Measurements from ENCODE around the gene ZNF133.

Gene ZNF133

GRCh38 chr20:18259730-18260129, 28.6 kb upstream of the ZNF133 start:
- no peak overlapping the region for H3K4me3 ChIP-seq (ENCODE audit: low read length)
- whole genome bisulfite sequencing (ENCODE audit: extremely low coverage, insufficient coverage, low lambda C conversion rate): no CpG with 5 or more reads among the region's 3 CpGs
- no peak overlapping the region for H2AK5ac ChIP-seq (ENCODE audit: low read length)
- no peaks in the 10 kb centered on the region for H3K79me2 ChIP-seq (ENCODE audit: control insufficient read depth, insufficient read depth, low read length)
- no peak overlapping the region for H3K4ac ChIP-seq (ENCODE audit: low read depth, low read length)
- no peaks in the 10 kb centered on the region for H3K79me1 ChIP-seq (ENCODE audit: low read length)
- no peak overlapping the region for H4K5ac ChIP-seq (ENCODE audit: low read length)
- no peak overlapping the region for H3K56ac ChIP-seq (ENCODE audit: low read length)
- no peak overlapping the region for H3K18ac ChIP-seq (ENCODE audit: low read length)
- no peaks in the 10 kb centered on the region for H3K4me1 ChIP-seq (ENCODE audit: control insufficient read depth, low read depth, low read length)
- H3K36me3 ChIP-seq (ENCODE audit: control insufficient read depth, insufficient read depth, low read length): no peaks in the 10 kb centered on the region
- no peak for DNase-seq
- H4K8ac ChIP-seq (ENCODE audit: low read depth, low read length): no peak overlapping the region
- no peak overlapping the region for H3K27ac ChIP-seq (ENCODE audit: low read depth, low read length)
- no peak overlapping the region for H3K9ac ChIP-seq (ENCODE audit: low read length)
- no peak overlapping the region for H2BK120ac ChIP-seq (ENCODE audit: low read depth, low read length)
- no peak overlapping the region for H3K23ac ChIP-seq (ENCODE audit: low read length)
- no peak overlapping the region for H2BK5ac ChIP-seq (ENCODE audit: low read length)
- no peaks in the 10 kb centered on the region for H3K27me3 ChIP-seq (ENCODE audit: insufficient read depth, low read length, poor library complexity)
- no peak overlapping the region for H2BK15ac ChIP-seq (replicated peaks; ENCODE audit: low read depth)
- no peak overlapping the region for H3K4me2 ChIP-seq (ENCODE audit: low read length)

- Histone ChIP-seq H3K4me1 (ENCODE audit: control insufficient read depth, low read depth, low read length) (no peaks in the 10 kb centered on the region), H4K8ac (ENCODE audit: low read depth, low read length) (no peak overlapping the region), H3K4me2 (ENCODE audit: low read length) (no peak overlapping the region), H2BK15ac (replicated peaks; ENCODE audit: low read depth) (no peak overlapping the region), H3K4me3 (ENCODE audit: low read length) (no peak overlapping the region), H3K4ac (ENCODE audit: low read depth, low read length) (no peak overlapping the region), H3K18ac (ENCODE audit: low read length) (no peak overlapping the region), H3K27me3 (ENCODE audit: insufficient read depth, low read length, poor library complexity) (no peaks in the 10 kb centered on the region), H3K56ac (ENCODE audit: low read length) (no peak overlapping the region), H3K23ac (ENCODE audit: low read length) (no peak overlapping the region), H2AK5ac (ENCODE audit: low read length) (no peak overlapping the region), H3K36me3 (ENCODE audit: control insufficient read depth, insufficient read depth, low read length) (no peaks in the 10 kb centered on the region), H3K79me2 (ENCODE audit: control insufficient read depth, insufficient read depth, low read length) (no peaks in the 10 kb centered on the region), H3K79me1 (ENCODE audit: low read length) (no peaks in the 10 kb centered on the region), H2BK5ac (ENCODE audit: low read length) (no peak overlapping the region), H3K9ac (ENCODE audit: low read length) (no peak overlapping the region), H4K5ac (ENCODE audit: low read length) (no peak overlapping the region), H3K27ac (ENCODE audit: low read depth, low read length) (no peak overlapping the region), H2BK120ac (ENCODE audit: low read depth, low read length) (no peak overlapping the region)
- no CpG with 5 or more reads among the region's 1 CpG for WGBS (ENCODE audit: extremely low coverage, insufficient coverage, low lambda C conversion rate)
- peak; percentile 51 for DNase-seq
These were observed 24.6 kb upstream of the ZNF133 start for GRCh38 chr20:18263723-18264122.

GRCh38 chr20:18265441-18265840, 22.9 kb upstream of the ZNF133 start:
- no CpG with 5 or more reads among the region's 4 CpGs for WGBS (ENCODE audit: extremely low coverage, insufficient coverage, low lambda C conversion rate)
- peak; percentile 34 for DNase-seq
- no peaks in the 10 kb centered on the region for H3K36me3 ChIP-seq (ENCODE audit: control insufficient read depth, insufficient read depth, low read length)

GRCh38 chr20:18266282-18266681, 22.0 kb upstream of the ZNF133 start:
- H2BK5ac ChIP-seq (ENCODE audit: low read length): no peak overlapping the region
- DNase-seq: no peak
- no peak overlapping the region for H2BK15ac ChIP-seq (replicated peaks; ENCODE audit: low read depth)
- H3K27ac ChIP-seq (ENCODE audit: low read depth, low read length): no peak overlapping the region
- no peak overlapping the region for H3K4me2 ChIP-seq (ENCODE audit: low read length)
- no peaks in the 10 kb centered on the region for H3K79me1 ChIP-seq (ENCODE audit: low read length)
- H2AK5ac ChIP-seq (ENCODE audit: low read length): no peak overlapping the region
- no peaks in the 10 kb centered on the region for H3K27me3 ChIP-seq (ENCODE audit: insufficient read depth, low read length, poor library complexity)
- H3K23ac ChIP-seq (ENCODE audit: low read length): no peak overlapping the region
- no peak overlapping the region for H3K18ac ChIP-seq (ENCODE audit: low read length)
- no peak overlapping the region for H3K9ac ChIP-seq (ENCODE audit: low read length)
- H2BK120ac ChIP-seq (ENCODE audit: low read depth, low read length): no peak overlapping the region
- H3K56ac ChIP-seq (ENCODE audit: low read length): no peak overlapping the region
- no peaks in the 10 kb centered on the region for H3K36me3 ChIP-seq (ENCODE audit: control insufficient read depth, insufficient read depth, low read length)
- no peak overlapping the region for H3K4ac ChIP-seq (ENCODE audit: low read depth, low read length)
- H4K8ac ChIP-seq (ENCODE audit: low read depth, low read length): no peak overlapping the region
- no peak overlapping the region for H3K4me3 ChIP-seq (ENCODE audit: low read length)
- no peak overlapping the region for H4K5ac ChIP-seq (ENCODE audit: low read length)
- H3K79me2 ChIP-seq (ENCODE audit: control insufficient read depth, insufficient read depth, low read length): no peaks in the 10 kb centered on the region
- H3K4me1 ChIP-seq (ENCODE audit: control insufficient read depth, low read depth, low read length): no peaks in the 10 kb centered on the region
- WGBS (ENCODE audit: extremely low coverage, insufficient coverage, low lambda C conversion rate): no CpG with 5 or more reads among the region's 5 CpGs

More at GRCh38 chr20:18265441-18265840, 22.9 kb upstream of the ZNF133 start:
- H3K18ac ChIP-seq (ENCODE audit: low read length): no peak overlapping the region
- no peak overlapping the region for H2BK5ac ChIP-seq (ENCODE audit: low read length)
- H3K79me2 ChIP-seq (ENCODE audit: control insufficient read depth, insufficient read depth, low read length): no peaks in the 10 kb centered on the region
- no peak overlapping the region for H3K23ac ChIP-seq (ENCODE audit: low read length)
- no peak overlapping the region for H4K8ac ChIP-seq (ENCODE audit: low read depth, low read length)
- H3K79me1 ChIP-seq (ENCODE audit: low read length): no peaks in the 10 kb centered on the region
- no peak overlapping the region for H4K5ac ChIP-seq (ENCODE audit: low read length)
- H2AK5ac ChIP-seq (ENCODE audit: low read length): no peak overlapping the region
- no peaks in the 10 kb centered on the region for H3K27me3 ChIP-seq (ENCODE audit: insufficient read depth, low read length, poor library complexity)
- H3K4me1 ChIP-seq (ENCODE audit: control insufficient read depth, low read depth, low read length): no peaks in the 10 kb centered on the region
- H3K4me2 ChIP-seq (ENCODE audit: low read length): no peak overlapping the region
- no peak overlapping the region for H2BK15ac ChIP-seq (replicated peaks; ENCODE audit: low read depth)
- H2BK120ac ChIP-seq (ENCODE audit: low read depth, low read length): no peak overlapping the region
- H3K27ac ChIP-seq (ENCODE audit: low read depth, low read length): no peak overlapping the region
- H3K9ac ChIP-seq (ENCODE audit: low read length): no peak overlapping the region
- H3K4me3 ChIP-seq (ENCODE audit: low read length): no peak overlapping the region
- H3K4ac ChIP-seq (ENCODE audit: low read depth, low read length): no peak overlapping the region
- no peak overlapping the region for H3K56ac ChIP-seq (ENCODE audit: low read length)

DNA sequence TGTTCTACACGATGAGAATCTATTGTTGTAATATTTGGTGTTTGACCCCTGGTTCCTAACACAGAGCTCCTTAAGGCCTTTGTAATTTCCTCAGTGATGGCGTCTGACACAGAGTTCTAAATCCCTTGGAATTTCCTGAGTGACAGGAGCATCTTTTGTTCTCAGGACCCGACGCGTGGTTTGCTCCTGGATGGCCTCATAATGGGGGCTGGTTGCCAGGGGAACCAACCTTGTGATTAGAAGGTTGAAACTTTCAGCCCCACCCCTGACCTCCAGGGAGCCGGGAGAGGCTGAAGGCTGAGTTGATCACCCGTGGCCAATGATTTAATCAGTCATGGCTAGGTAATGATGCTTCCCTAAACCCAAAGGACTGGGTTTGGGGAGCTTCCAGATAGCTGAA, 20.5 kb upstream of the ZNF133 start:
- Histone ChIP-seq H4K5ac (ENCODE audit: low read length) (no peak overlapping the region), H3K9ac (ENCODE audit: low read length) (no peak overlapping the region), H3K4me2 (ENCODE audit: low read length) (no peak overlapping the region), H4K8ac (ENCODE audit: low read depth, low read length) (no peak overlapping the region), H3K79me2 (ENCODE audit: control insufficient read depth, insufficient read depth, low read length) (no peaks in the 10 kb centered on the region), H3K27me3 (ENCODE audit: insufficient read depth, low read length, poor library complexity) (no peaks in the 10 kb centered on the region), H3K79me1 (ENCODE audit: low read length) (no peaks in the 10 kb centered on the region), H3K18ac (ENCODE audit: low read length) (no peak overlapping the region), H2BK15ac (replicated peaks; ENCODE audit: low read depth) (no peak overlapping the region), H3K4ac (ENCODE audit: low read depth, low read length) (no peak overlapping the region), H3K36me3 (ENCODE audit: control insufficient read depth, insufficient read depth, low read length) (no peaks in the 10 kb centered on the region), H3K56ac (ENCODE audit: low read length) (no peak overlapping the region), H3K4me1 (ENCODE audit: control insufficient read depth, low read depth, low read length) (no peaks in the 10 kb centered on the region), H3K27ac (ENCODE audit: low read depth, low read length) (no peak overlapping the region), H2AK5ac (ENCODE audit: low read length) (no peak overlapping the region), H3K4me3 (ENCODE audit: low read length) (no peak overlapping the region), H3K23ac (ENCODE audit: low read length) (no peak overlapping the region), H2BK120ac (ENCODE audit: low read depth, low read length) (no peak overlapping the region), H2BK5ac (ENCODE audit: low read length) (no peak overlapping the region)
- WGBS (ENCODE audit: extremely low coverage, insufficient coverage, low lambda C conversion rate): no CpG with 5 or more reads among the region's 7 CpGs
- peak; percentile 73 for DNase-seq

GRCh38 chr20:18271160-18271559, 17.2 kb upstream of the ZNF133 start:
- Histone ChIP-seq H3K9ac (ENCODE audit: low read length) (no peak overlapping the region), H3K23ac (ENCODE audit: low read length) (no peak overlapping the region), H3K4me3 (ENCODE audit: low read length) (no peak overlapping the region), H3K4ac (ENCODE audit: low read depth, low read length) (no peak overlapping the region), H3K27ac (ENCODE audit: low read depth, low read length) (no peak overlapping the region), H3K4me2 (ENCODE audit: low read length) (no peak overlapping the region), H4K5ac (ENCODE audit: low read length) (no peak overlapping the region), H4K8ac (ENCODE audit: low read depth, low read length) (no peak overlapping the region), H3K56ac (ENCODE audit: low read length) (no peak overlapping the region), H2BK120ac (ENCODE audit: low read depth, low read length) (no peak overlapping the region), H2BK5ac (ENCODE audit: low read length) (no peak overlapping the region), H3K79me1 (ENCODE audit: low read length) (no peaks in the 10 kb centered on the region), H3K4me1 (ENCODE audit: control insufficient read depth, low read depth, low read length) (no peaks in the 10 kb centered on the region), H2AK5ac (ENCODE audit: low read length) (no peak overlapping the region), H2BK15ac (replicated peaks; ENCODE audit: low read depth) (no peak overlapping the region), H3K36me3 (ENCODE audit: control insufficient read depth, insufficient read depth, low read length) (no peaks in the 10 kb centered on the region), H3K18ac (ENCODE audit: low read length) (no peak overlapping the region), H3K27me3 (ENCODE audit: insufficient read depth, low read length, poor library complexity) (no peaks in the 10 kb centered on the region), H3K79me2 (ENCODE audit: control insufficient read depth, insufficient read depth, low read length) (no peaks in the 10 kb centered on the region)
- no CpG with 5 or more reads among the region's 2 CpGs for WGBS (ENCODE audit: extremely low coverage, insufficient coverage, low lambda C conversion rate)
- no peak for DNase-seq

Data from mesendoderm (in vitro differentiated cells).